HL-60 (cell line): ENCODE measurements around the gene LRRK1.

Experiments
- CTCF ChIP-seq: IDR thresholded peaks from one replicate; pipeline ENCODE4 v1.5.1; 2011; ENCODE audit warnings: low read length, control low read depth, inconsistent platforms; ENCODE audit not compliant: insufficient read depth
- POLR2AphosphoS5 ChIP-seq: IDR thresholded peaks from 2 replicates; pipeline ENCODE4 v1.6.1; 2012; ENCODE audit warnings: low read depth
- TF ChIP-seq, protein P1 (sequence below): IDR thresholded peaks from 2 replicates; pipeline ENCODE4 v1.6.1; 2012; ENCODE audit warnings: low read depth; ENCODE audit not compliant: insufficient replicate concordance

- TF ChIP-seq CTCF: no peak
- no peak for TF ChIP-seq POLR2AphosphoS5
- TF ChIP-seq, protein P1, sequence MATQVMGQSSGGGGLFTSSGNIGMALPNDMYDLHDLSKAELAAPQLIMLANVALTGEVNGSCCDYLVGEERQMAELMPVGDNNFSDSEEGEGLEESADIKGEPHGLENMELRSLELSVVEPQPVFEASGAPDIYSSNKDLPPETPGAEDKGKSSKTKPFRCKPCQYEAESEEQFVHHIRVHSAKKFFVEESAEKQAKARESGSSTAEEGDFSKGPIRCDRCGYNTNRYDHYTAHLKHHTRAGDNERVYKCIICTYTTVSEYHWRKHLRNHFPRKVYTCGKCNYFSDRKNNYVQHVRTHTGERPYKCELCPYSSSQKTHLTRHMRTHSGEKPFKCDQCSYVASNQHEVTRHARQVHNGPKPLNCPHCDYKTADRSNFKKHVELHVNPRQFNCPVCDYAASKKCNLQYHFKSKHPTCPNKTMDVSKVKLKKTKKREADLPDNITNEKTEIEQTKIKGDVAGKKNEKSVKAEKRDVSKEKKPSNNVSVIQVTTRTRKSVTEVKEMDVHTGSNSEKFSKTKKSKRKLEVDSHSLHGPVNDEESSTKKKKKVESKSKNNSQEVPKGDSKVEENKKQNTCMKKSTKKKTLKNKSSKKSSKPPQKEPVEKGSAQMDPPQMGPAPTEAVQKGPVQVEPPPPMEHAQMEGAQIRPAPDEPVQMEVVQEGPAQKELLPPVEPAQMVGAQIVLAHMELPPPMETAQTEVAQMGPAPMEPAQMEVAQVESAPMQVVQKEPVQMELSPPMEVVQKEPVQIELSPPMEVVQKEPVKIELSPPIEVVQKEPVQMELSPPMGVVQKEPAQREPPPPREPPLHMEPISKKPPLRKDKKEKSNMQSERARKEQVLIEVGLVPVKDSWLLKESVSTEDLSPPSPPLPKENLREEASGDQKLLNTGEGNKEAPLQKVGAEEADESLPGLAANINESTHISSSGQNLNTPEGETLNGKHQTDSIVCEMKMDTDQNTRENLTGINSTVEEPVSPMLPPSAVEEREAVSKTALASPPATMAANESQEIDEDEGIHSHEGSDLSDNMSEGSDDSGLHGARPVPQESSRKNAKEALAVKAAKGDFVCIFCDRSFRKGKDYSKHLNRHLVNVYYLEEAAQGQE: no peak
Observed at GRCh38 chr15:101029971-101030661, 111.0 kb downstream of the LRRK1 start.
